IMR-90 (cell line): ENCODE results near the gene CAST. TPM values are rescaled to one million over a fixed set of nuclear protein-coding genes. Genes with fewer than 3 reads are reported as not detected.

Experiments used
- BHLHE40 ChIP-seq: fragments of 150-350 bp; IDR thresholded peaks from 2 replicates; pipeline ENCODE4 v1.6.1; 2016; ENCODE audit warnings: mild to moderate bottlenecking, low read depth, low read length
- FOS ChIP-seq: fragments of 150-350 bp; IDR thresholded peaks from 2 replicates; pipeline ENCODE4 v1.6.1; 2016; ENCODE audit warnings: low read depth, low read length
- MAFK ChIP-seq: IDR thresholded peaks from 2 replicates; pipeline ENCODE4 v1.6.1; 2012; ENCODE audit warnings: low read depth, low read length, improper control_type of control experiment
- MXI1 ChIP-seq: IDR thresholded peaks from 2 replicates; pipeline ENCODE4 v1.6.1; 2012; ENCODE audit warnings: low read depth, mild to moderate bottlenecking, low read length, moderate library complexity, borderline replicate concordance
- POLR2A ChIP-seq: IDR thresholded peaks from 2 replicates; pipeline ENCODE4 v1.6.1; 2012; ENCODE audit warnings: mild to moderate bottlenecking, low read depth, low read length
- RCOR1 ChIP-seq: IDR thresholded peaks from 2 replicates; pipeline ENCODE4 v1.6.1; 2012; ENCODE audit warnings: mild to moderate bottlenecking, low read length, improper control_type of control experiment; ENCODE audit not compliant: insufficient replicate concordance
- polyA plus RNA-seq, 3 experiments: library from polyadenylated mRNA; depleted of rRNA; stranded (reverse); fragments of >200 nt; gene quantifications; 2 replicates each; pipeline ENCODE4 v1.2.3, GENCODE V29; 2012; ENCODE audit warnings: low replicate concordance in 1 of 3
- total RNA-seq: library from RNA; depleted of rRNA; stranded (reverse); fragments of >200 nt; gene quantifications from 2 replicates; pipeline ENCODE4 v1.2.3, GENCODE V29; 2012

The CAST gene
- total and polyA plus RNA-seq, 2 of the 4 experiments (the other 2 are of a cell fraction) = 91.3 to 128 TPM

- TF ChIP-seq MXI1 (no peak), POLR2A (no peak), MAFK (no peak), BHLHE40 (no peak), FOS (no peak), RCOR1 (no peak)
These were observed 88.1 kb downstream of the CAST start (continued) for GRCh38 chr5:96750110-96750822.
